Esophagus (tissue), 2 donors: Measurements from ENCODE around the gene EEFSEC. TPM values are rescaled to one million over a fixed set of nuclear protein-coding genes. Genes with fewer than 3 reads are reported as not detected.

Experiments used
- H3K27ac ChIP-seq, 2 donors: one replicate each; pipeline ENCODE4 v1.5.1; 2013; ENCODE audit warnings: low read depth in 2 of 2, mild to moderate bottlenecking in 2 of 2, inconsistent platforms in 1 of 2, low read length in 1 of 2, moderate library complexity in 1 of 2
- H3K27me3 ChIP-seq, 2 donors: one replicate each; pipeline ENCODE4 v1.6.1; 2013; ENCODE audit warnings: low read length in 2 of 2, control low read depth in 1 of 2, mild to moderate bottlenecking in 1 of 2; ENCODE audit not compliant: insufficient read depth in 2 of 2, control insufficient read depth in 1 of 2
- H3K36me3 ChIP-seq, 2 donors: one replicate each; pipeline ENCODE4 v1.6.1; 2013; ENCODE audit warnings: low read length in 1 of 2; ENCODE audit not compliant: control insufficient read depth in 2 of 2, insufficient read depth in 2 of 2
- H3K4me1 ChIP-seq, 2 donors: one replicate each; pipeline ENCODE4 v1.6.1; 2013; ENCODE audit warnings: low read length in 1 of 2; ENCODE audit not compliant: control insufficient read depth in 2 of 2, insufficient read depth in 2 of 2
- H3K4me3 ChIP-seq, 2 donors: one replicate each; pipeline ENCODE4 v1.5.1; 2013; ENCODE audit warnings: low read length in 2 of 2, mild to moderate bottlenecking in 2 of 2, low read depth in 1 of 2, moderate library complexity in 1 of 2
- H3K9me3 ChIP-seq, 2 donors: one replicate each; pipeline ENCODE4 v1.6.1; 2013; ENCODE audit warnings: mild to moderate bottlenecking in 2 of 2, low read depth in 1 of 2, low read length in 1 of 2, moderate library complexity in 1 of 2; ENCODE audit not compliant: control insufficient read depth in 2 of 2, insufficient read depth in 1 of 2
- WGBS, 2 donors: extraction: QIAGEN DNeasy Blood & Tissue Kit; methylation state at CpG; one replicate each; pipeline ENCODE4 v1.1.7; 2013; 5-methylcytosine and 5-hydroxymethylcytosine counted together
- polyA plus RNA-seq, 2 donors: library from polyadenylated mRNA; stranded (reverse); fragments of 200-250 nt; gene quantifications; one replicate each; pipeline ENCODE4 v1.2.3, GENCODE V29; 2013
- donor health status: healthy with polysubstance abuse.
- donor health status: Bipolar disorder and iron deficiency.

EEFSEC gene
- polyA plus RNA-seq, 2 donors, result 6.1 to 10.0 TPM

DNA sequence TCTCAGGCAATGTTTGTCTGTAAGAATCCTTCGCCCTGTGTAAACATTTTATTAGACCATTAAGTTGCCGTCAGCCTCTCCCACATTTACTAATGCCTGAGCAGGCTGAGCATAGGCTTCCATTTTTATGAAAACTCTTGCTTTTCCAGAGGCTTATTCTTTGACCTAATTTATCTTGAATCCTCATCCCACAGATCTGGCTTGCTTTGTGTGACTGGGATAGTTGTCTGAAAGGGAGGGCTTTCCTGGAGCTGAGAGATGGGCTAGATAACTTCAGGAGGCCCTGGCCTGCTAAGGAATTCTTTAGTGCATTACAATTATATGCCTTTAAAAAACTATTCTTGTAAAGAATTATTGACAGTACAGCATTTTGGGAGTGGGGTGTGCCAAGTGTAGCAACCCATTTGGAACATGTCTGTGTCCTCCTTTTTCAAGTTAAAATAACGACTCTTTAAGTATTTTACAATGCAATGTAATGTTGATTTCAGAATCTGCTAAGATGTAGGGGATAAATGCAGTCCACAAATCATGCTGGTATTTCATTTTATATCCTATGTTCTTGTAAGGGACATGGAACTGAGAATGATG lies 52.4 kb downstream of the EEFSEC start:
- Histone ChIP-seq H3K9me3 (no peaks in the 10 kb centered on the region), H3K27ac (no peak overlapping the region), H3K4me3 (no peak overlapping the region), H3K4me1 (no peaks in the 10 kb centered on the region), H3K36me3 (no peaks in the 10 kb centered on the region), H3K27me3 (no peaks in the 10 kb centered on the region)
- 78 to 80% methylated on average over 3 of the region's 3 CpGs for WGBS, 2 donors

- Histone ChIP-seq H3K27ac (no peak overlapping the region), H3K9me3 (no peaks in the 10 kb centered on the region), H3K27me3 (no peaks in the 10 kb centered on the region), H3K4me3 (no peak overlapping the region), H3K4me1 (no peaks in the 10 kb centered on the region), H3K36me3 (no peaks in the 10 kb centered on the region)
- 87 to 90% methylated on average over 7 of the region's 7 CpGs for WGBS, 2 donors
Observed at GRCh38 chr3:128207951-128208350, 54.7 kb downstream of the EEFSEC start.

DNA sequence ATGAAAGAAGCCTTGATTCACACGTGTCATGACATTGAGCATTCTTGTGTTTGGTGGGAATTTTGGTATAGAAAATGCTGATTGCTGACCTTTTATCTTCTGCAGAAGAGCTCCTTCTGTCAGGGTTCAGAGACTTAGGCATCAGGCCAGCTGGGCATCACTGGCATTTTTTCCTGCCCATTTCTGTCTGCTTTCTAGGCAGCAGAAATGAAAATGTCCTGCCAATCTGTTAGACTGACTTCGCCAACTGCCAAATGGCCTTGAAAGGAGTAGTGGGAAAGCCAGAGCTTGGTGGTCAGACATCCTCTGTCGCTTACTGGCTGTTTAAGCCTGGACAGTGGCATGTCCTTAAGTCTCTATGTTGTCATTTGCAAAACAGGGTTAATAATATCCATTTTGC lies 57.4 kb downstream of the EEFSEC start:
- 82 to 83% methylated on average over 3 of the region's 3 CpGs for WGBS, 2 donors
- Histone ChIP-seq H3K36me3 (no peaks in the 10 kb centered on the region), H3K27ac (no peak overlapping the region), H3K4me3 (no peak overlapping the region), H3K4me1 (no peaks in the 10 kb centered on the region), H3K27me3 (no peaks in the 10 kb centered on the region), H3K9me3 (no peaks in the 10 kb centered on the region)

GRCh38 chr3:128214056-128214455 lies 60.8 kb downstream of the EEFSEC start:
- no peaks in the 10 kb centered on the region for H3K27me3 ChIP-seq
- H3K36me3 ChIP-seq, result peaks cover 0 to 2% of the 10 kb centered on the region in 2 donors
- peaks cover 0 to 5% of the 10 kb centered on the region in 2 donors for H3K4me1 ChIP-seq
- 97 to 100% methylated on average over 2 of the region's 2 CpGs for WGBS, 2 donors
- H3K9me3 ChIP-seq, result no peaks in the 10 kb centered on the region
- H3K4me3 ChIP-seq, result no peak overlapping the region
- H3K27ac ChIP-seq, result no peak overlapping the region

DNA sequence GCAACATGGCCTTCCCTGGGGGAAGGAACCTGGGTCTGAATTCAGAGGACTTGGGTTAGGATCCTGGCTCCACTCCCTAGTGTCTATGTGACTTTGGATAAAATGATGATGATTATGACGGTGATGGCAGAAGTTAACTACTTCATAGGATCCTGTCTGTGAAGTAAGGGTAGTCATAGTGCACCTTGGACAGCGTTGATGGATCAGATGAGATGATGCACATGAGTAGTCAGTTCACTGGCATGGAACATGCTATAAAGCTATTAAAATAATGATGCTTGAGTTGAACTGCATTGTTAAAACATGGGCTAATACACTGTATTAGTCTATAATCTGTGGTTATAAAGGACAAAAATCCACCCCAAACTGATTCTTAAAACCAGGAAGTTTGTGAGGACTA lies 62.0 kb downstream of the EEFSEC start:
- WGBS, 2 donors, result 88 to 91% methylated on average over 2 of the region's 2 CpGs
- no peak overlapping the region for H3K4me3 ChIP-seq
- H3K27ac ChIP-seq, result no peak overlapping the region
- peaks cover 0 to 5% of the 10 kb centered on the region in 2 donors for H3K4me1 ChIP-seq
- H3K36me3 ChIP-seq, result peaks cover 0 to 2% of the 10 kb centered on the region in 2 donors
- no peaks in the 10 kb centered on the region for H3K9me3 ChIP-seq
- H3K27me3 ChIP-seq, result no peaks in the 10 kb centered on the region

DNA sequence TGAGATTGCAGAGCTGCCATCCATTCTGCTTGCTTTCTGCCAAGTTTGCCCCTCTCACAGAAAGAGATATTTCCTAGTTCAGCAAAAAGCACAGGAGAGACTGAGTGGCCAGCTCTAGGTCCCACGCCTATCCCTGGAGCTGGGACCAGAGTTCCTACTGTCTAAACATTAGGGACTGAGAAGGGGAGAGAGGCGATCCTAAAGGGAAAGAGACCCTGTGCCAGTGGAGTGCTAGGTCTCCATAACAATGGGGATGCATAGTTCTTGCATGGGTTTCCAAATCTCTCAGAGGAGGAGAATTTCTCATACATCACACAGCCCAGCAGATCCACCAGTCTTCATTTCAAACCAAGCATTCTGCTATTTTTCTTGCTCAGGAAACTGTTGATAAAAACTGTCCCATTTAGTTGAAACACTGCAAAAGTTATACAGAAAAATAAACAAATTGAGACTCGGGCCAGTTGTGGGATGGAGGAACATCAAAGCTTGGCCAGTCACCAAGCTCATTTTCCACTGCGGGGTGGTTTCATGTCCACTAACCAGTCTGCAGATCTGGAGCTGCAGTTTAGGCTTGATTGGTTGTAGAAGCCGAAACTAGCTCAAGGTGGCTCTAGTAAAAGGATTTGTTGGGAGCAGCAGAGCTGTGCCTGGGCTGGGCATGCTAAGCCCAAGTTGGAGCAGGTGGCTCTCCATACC lies 62.7 kb downstream of the EEFSEC start:
- Histone ChIP-seq H3K27ac (no peak overlapping the region), H3K4me1 (peaks cover 0 to 5% of the 10 kb centered on the region in 2 donors), H3K9me3 (no peaks in the 10 kb centered on the region), H3K36me3 (peaks cover 0 to 2% of the 10 kb centered on the region in 2 donors), H3K4me3 (no peak overlapping the region), H3K27me3 (no peaks in the 10 kb centered on the region)
- WGBS, 2 donors, result 65 to 69% methylated on average over 5 of the region's 5 CpGs

DNA sequence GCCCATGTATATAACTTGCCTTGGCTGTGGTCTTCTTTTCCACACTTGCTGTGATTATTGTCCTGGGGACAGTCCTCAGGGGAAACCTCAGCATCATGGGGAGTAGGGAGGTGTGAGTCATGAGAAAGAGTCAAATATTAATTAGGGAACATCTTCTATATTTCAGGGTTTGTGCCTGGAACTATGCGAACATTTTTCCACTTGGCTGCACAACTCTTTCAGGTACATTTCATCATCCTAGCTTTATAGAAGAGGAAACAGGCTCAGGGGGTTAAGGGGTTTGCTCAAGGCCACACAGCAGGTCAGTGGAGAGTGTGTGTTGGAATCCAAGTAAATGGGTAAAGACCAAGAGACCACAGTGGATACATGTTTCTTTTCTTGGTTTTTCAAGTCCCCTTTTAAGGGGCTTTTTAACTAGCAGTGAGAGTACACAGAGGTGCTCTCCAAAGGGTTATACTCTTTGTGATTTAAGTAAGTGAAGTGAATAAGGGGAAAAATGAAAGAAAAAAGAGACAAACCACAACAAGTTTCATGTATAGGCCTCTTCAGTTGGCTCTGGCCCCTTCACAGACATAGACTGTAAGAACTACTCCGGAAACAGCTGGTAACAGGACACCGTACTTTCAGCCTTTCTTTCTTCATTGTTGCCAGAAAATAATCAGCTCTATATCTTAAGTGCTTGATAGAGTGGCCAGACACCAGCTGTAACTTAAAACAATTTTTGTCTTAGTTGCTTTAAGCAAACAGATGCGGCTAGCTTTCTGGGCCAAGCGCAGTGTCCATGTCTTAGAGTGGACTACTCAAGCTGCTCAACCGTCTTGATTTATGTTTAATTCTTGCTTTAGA lies 64.6 kb downstream of the EEFSEC start:
- peaks cover 0 to 3% of the 10 kb centered on the region in 2 donors for H3K9me3 ChIP-seq
- 79 to 83% methylated on average over 6 of the region's 6 CpGs for WGBS, 2 donors
- H3K36me3 ChIP-seq, result peaks cover 0 to 2% of the 10 kb centered on the region in 2 donors
- H3K27me3 ChIP-seq, result no peaks in the 10 kb centered on the region
- H3K27ac ChIP-seq, result no peak overlapping the region
- H3K4me3 ChIP-seq, result no peak overlapping the region
- peaks cover 0 to 5% of the 10 kb centered on the region in 2 donors for H3K4me1 ChIP-seq

GRCh38 chr3:128218548-128219257 lies 65.4 kb downstream of the EEFSEC start:
- WGBS, 2 donors, result 93% methylated on average over 13 of the region's 13 CpGs
- peaks cover 0 to 2% of the 10 kb centered on the region in 2 donors for H3K36me3 ChIP-seq
- peaks cover 0 to 6% of the 10 kb centered on the region in 2 donors for H3K9me3 ChIP-seq
- no peak overlapping the region for H3K4me3 ChIP-seq
- no peaks in the 10 kb centered on the region for H3K27me3 ChIP-seq
- H3K4me1 ChIP-seq, result peaks cover 0 to 5% of the 10 kb centered on the region in 2 donors
- no peak overlapping the region for H3K27ac ChIP-seq

DNA sequence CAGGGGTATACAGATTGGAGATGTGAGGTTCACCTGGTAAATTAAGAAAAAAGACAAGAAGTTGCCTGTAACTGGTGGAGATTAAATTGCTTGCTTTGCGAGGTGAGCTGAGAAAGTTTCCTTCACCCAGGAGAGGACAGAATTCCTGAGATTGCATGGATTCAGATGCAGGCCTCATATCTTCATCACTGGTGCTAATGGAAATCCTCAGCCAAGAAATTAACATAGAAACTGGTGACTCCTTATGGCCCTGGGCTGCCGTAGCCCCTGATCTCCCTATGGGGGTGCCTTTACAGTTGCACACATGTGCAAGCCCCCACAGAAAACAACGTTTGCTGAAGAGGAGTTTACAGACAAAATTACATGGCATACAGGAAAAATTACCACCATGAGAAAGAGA lies 68.0 kb downstream of the EEFSEC start:
- peaks cover 0 to 2% of the 10 kb centered on the region in 2 donors for H3K36me3 ChIP-seq
- no peak overlapping the region for H3K27ac ChIP-seq
- peaks cover 0 to 6% of the 10 kb centered on the region in 2 donors for H3K9me3 ChIP-seq
- H3K4me3 ChIP-seq, result no peak overlapping the region
- 91 to 94% methylated on average over 3 of the region's 3 CpGs for WGBS, 2 donors
- peaks cover 0 to 7% of the 10 kb centered on the region in 2 donors for H3K4me1 ChIP-seq
- H3K27me3 ChIP-seq, result no peaks in the 10 kb centered on the region
